H1 (cell line): ENCODE data around the gene AKR1B15. TPM values are rescaled to one million over a fixed set of nuclear protein-coding genes. Genes with fewer than 3 reads are reported as not detected.

ENCODE experiments used
- CTCF ChIA-PET: fragments of 300-600 bp; sonication (Branson Sonifier 250); formaldehyde crosslinking; loops from one replicate; lab custom pipeline; 2021; ENCODE audit not compliant: partially characterized antibody; lab: Charles Lee
- POLR2A ChIA-PET: fragments of 300-600 bp; sonication (Branson Sonifier 250); formaldehyde crosslinking; loops from one replicate; lab custom pipeline; 2021; ENCODE audit warnings: inconsistent platforms; ENCODE audit not compliant: partially characterized antibody; lab: Charles Lee
- DNase-seq, 2 experiments: peaks; one replicate each; pipeline versions ENCODE4 v3.0.0 to v3.0.0-alpha.2; 2010 to 2022; ENCODE audit warnings: low spot score in 2 of 2, low read depth in 1 of 2, mixed read lengths in 1 of 2
- FAIRE-seq: peaks from 2 replicates; lab custom pipeline; 2011; peaks lifted over from hg19 to GRCh38; lab: Jason Lieb, UNC
- H2AFZ ChIP-seq: 2 replicates; pipeline ENCODE4 v1.8.1; 2012; ENCODE audit warnings: low read length, inconsistent platforms
- H2AK5ac ChIP-seq: 2 replicates; pipeline ENCODE4 v1.6.1; 2013; ENCODE audit warnings: low read depth, low read length
- H2BK120ac ChIP-seq: replicated peaks from 2 replicates; pipeline ENCODE3; 2013; ENCODE audit warnings: low read depth, low read length, inconsistent platforms
- H2BK12ac ChIP-seq: 2 replicates; pipeline ENCODE4 v1.6.1; 2013; ENCODE audit warnings: low read depth, low read length
- H2BK15ac ChIP-seq: 2 replicates; pipeline ENCODE4 v1.6.1; 2013; ENCODE audit warnings: low read length
- H2BK20ac ChIP-seq: 2 replicates; pipeline ENCODE4 v1.6.1; 2013; ENCODE audit warnings: low read length
- H2BK5ac ChIP-seq: 2 replicates; pipeline ENCODE4 v1.6.1; 2013; ENCODE audit warnings: low read depth, low read length
- H3K14ac ChIP-seq: 2 replicates; pipeline ENCODE4 v1.6.1; 2013; ENCODE audit warnings: inconsistent platforms; ENCODE audit not compliant: insufficient read length
- H3K18ac ChIP-seq: 2 replicates; pipeline ENCODE4 v1.6.1; 2013; ENCODE audit warnings: low read length; ENCODE audit errors: extremely low read depth
- H3K23ac ChIP-seq: 2 replicates; pipeline ENCODE4 v1.6.1; 2013; ENCODE audit warnings: inconsistent platforms; ENCODE audit not compliant: insufficient read length
- H3K23me2 ChIP-seq: 2 replicates; pipeline ENCODE4 v1.6.1; 2013; ENCODE audit warnings: low read depth, low read length
- H3K27ac ChIP-seq: 2 replicates; pipeline ENCODE4 v1.6.1; 2011; ENCODE audit warnings: low read depth, low read length, inconsistent platforms
- H3K27me3 ChIP-seq, 4 experiments: replicated peaks in 1 of 4; 1 replicate in 1 of 4; 2 replicates in 3 of 4; pipeline versions ENCODE4 v1.6.1 to v1.8.1; 2011 to 2013; ENCODE audit warnings: low read length in 3 of 4, mild to moderate bottlenecking in 3 of 4, inconsistent platforms in 2 of 4, mixed read lengths in 2 of 4, moderate library complexity in 1 of 4; ENCODE audit not compliant: control insufficient read depth in 3 of 4, insufficient read depth in 3 of 4; ENCODE audit errors: extremely low read depth in 1 of 4
- H3K36me3 ChIP-seq, 4 experiments: 2 replicates each; pipeline versions ENCODE4 v1.6.1 to v1.8.1; 2011 to 2013; ENCODE audit warnings: mild to moderate bottlenecking in 4 of 4, low read length in 3 of 4, moderate library complexity in 2 of 4, control low read depth in 1 of 4, inconsistent platforms in 1 of 4; ENCODE audit not compliant: insufficient read depth in 4 of 4, control insufficient read depth in 2 of 4
- H3K4ac ChIP-seq: replicated peaks from 2 replicates; pipeline ENCODE3; 2013; ENCODE audit warnings: low read length, low read depth, mixed read lengths, inconsistent platforms; ENCODE audit not compliant: insufficient read length
- H3K4me1 ChIP-seq, 4 experiments: replicated peaks in 1 of 4; 1 replicate in 1 of 4; 2 replicates in 3 of 4; pipeline versions ENCODE4 v1.6.1 to v1.8.1; 2011 to 2013; ENCODE audit warnings: low read length in 3 of 4, inconsistent platforms in 2 of 4, mixed read lengths in 1 of 4; ENCODE audit not compliant: insufficient read depth in 4 of 4, control insufficient read depth in 3 of 4
- H3K4me2 ChIP-seq, 2 experiments: 2 replicates each; pipeline versions ENCODE4 v1.6.1 to v1.8.1; 2011 to 2013; ENCODE audit warnings: low read depth in 2 of 2, low read length in 2 of 2, control low read depth in 1 of 2, inconsistent platforms in 1 of 2, mild to moderate bottlenecking in 1 of 2; ENCODE audit not compliant: insufficient read depth in 1 of 2
- H3K4me3 ChIP-seq, 4 experiments: fragments of 200-600, 300-600 bp in 1 of 4; sonication (generic), shearing (Covaris generic), sonication (Bioruptor Twin) in 1 of 4; 2 replicates each; pipeline versions ENCODE4 v1.5.1 to v1.8.1; 2011 to 2016; ENCODE audit warnings: low read length in 4 of 4, low read depth in 3 of 4, control low read depth in 2 of 4, inconsistent platforms in 2 of 4, mild to moderate bottlenecking in 2 of 4, mixed read lengths in 1 of 4, moderate library complexity in 1 of 4; ENCODE audit not compliant: insufficient read depth in 2 of 4; ENCODE audit errors: extremely low read depth in 1 of 4
- H3K56ac ChIP-seq: replicated peaks from 2 replicates; pipeline ENCODE3; 2013; ENCODE audit warnings: low read depth, mild to moderate bottlenecking, mixed read lengths, low read length, inconsistent platforms; ENCODE audit not compliant: insufficient read length
- H3K79me1 ChIP-seq: 2 replicates; pipeline ENCODE4 v1.6.1; 2013; ENCODE audit warnings: low read depth, low read length, control low read depth
- H3K79me2 ChIP-seq, 2 experiments: 2 replicates each; pipeline versions ENCODE4 v1.6.1 to v1.8.1; 2012 to 2013; ENCODE audit warnings: low read length in 2 of 2, mild to moderate bottlenecking in 2 of 2, inconsistent platforms in 1 of 2; ENCODE audit not compliant: insufficient read depth in 2 of 2, control insufficient read depth in 1 of 2
- H3K9ac ChIP-seq, 4 experiments: replicated peaks in 1 of 4; 1 replicate in 1 of 4; 2 replicates in 3 of 4; pipeline versions ENCODE4 v1.6.1 to v1.8.1; 2011 to 2013; ENCODE audit warnings: low read depth in 3 of 4, low read length in 3 of 4, control low read depth in 2 of 4, mild to moderate bottlenecking in 2 of 4, moderate library complexity in 2 of 4, inconsistent platforms in 1 of 4; ENCODE audit errors: extremely low read depth in 1 of 4
- H3K9me3 ChIP-seq, 2 experiments: 2 replicates each; pipeline versions ENCODE4 v1.6.1 to v1.8.1; 2012 to 2013; ENCODE audit warnings: mild to moderate bottlenecking in 2 of 2, moderate library complexity in 2 of 2, control low read depth in 1 of 2, inconsistent platforms in 1 of 2, low read depth in 1 of 2, low read length in 1 of 2, mixed read lengths in 1 of 2; ENCODE audit not compliant: insufficient read depth in 2 of 2
- H4K20me1 ChIP-seq, 2 experiments: replicated peaks in 1 of 2; 2 replicates each; pipeline versions ENCODE3 to v1.8.1; 2011 to 2013; ENCODE audit warnings: inconsistent platforms in 2 of 2, low read length in 2 of 2, mild to moderate bottlenecking in 1 of 2; ENCODE audit not compliant: insufficient read depth in 2 of 2, control insufficient read depth in 1 of 2
- H4K5ac ChIP-seq: 2 replicates; pipeline ENCODE4 v1.6.1; 2013; ENCODE audit warnings: low read length, low read depth, mixed read lengths, inconsistent platforms; ENCODE audit not compliant: insufficient read length
- H4K8ac ChIP-seq: 2 replicates; pipeline ENCODE4 v1.8.0; 2013; ENCODE audit warnings: mild to moderate bottlenecking, moderate library complexity, low read length, inconsistent platforms; ENCODE audit not compliant: insufficient read depth; ENCODE audit errors: extremely low read depth
- H4K91ac ChIP-seq: replicated peaks from 2 replicates; pipeline ENCODE3; 2013; ENCODE audit warnings: low read length, mixed read lengths, inconsistent platforms; ENCODE audit not compliant: insufficient read length
- FOSL1 ChIP-seq: IDR thresholded peaks from 2 replicates; pipeline ENCODE4 v1.6.1; 2011; ENCODE audit warnings: mild to moderate bottlenecking, low read depth, low read length, moderate library complexity; ENCODE audit not compliant: insufficient read depth
- GTF2F1 ChIP-seq: IDR thresholded peaks from 2 replicates; pipeline ENCODE4 v1.6.1; 2012; ENCODE audit warnings: low read depth, low read length, improper control_type of control experiment, borderline replicate concordance
- JUN ChIP-seq: IDR thresholded peaks from 2 replicates; pipeline ENCODE4 v1.6.1; 2011; ENCODE audit warnings: low read depth, mild to moderate bottlenecking, improper control_type of control experiment, low read length
- RNF2 ChIP-seq: fragments of 200-900, 300-1000 bp; sonication (generic); IDR thresholded peaks from 2 replicates; pipeline ENCODE4 v1.7.1; 2016; ENCODE audit warnings: borderline replicate concordance, low read depth, mild to moderate bottlenecking, antibody characterized with exemption, low read length; ENCODE audit not compliant: poor library complexity, severe bottlenecking; ENCODE audit errors: missing control alignments
- SAP30 ChIP-seq: fragments of 300-600 bp; sonication (generic); IDR thresholded peaks from 2 replicates; pipeline ENCODE4 v1.7.1; 2012; ENCODE audit warnings: low read length, moderate library complexity, mild to moderate bottlenecking, inconsistent platforms; ENCODE audit not compliant: insufficient read depth, insufficient replicate concordance
- SUZ12 ChIP-seq: fragments of 200-600 bp; sonication (generic); IDR thresholded peaks from 2 replicates; pipeline ENCODE4 v1.6.1; 2012; ENCODE audit warnings: mild to moderate bottlenecking, inconsistent platforms, low read length, moderate library complexity, mixed read lengths
- WGBS, 2 experiments: shearing (Covaris generic) in 1 of 2; methylation state at CpG; one replicate each; pipeline versions ENCODE4 v1.1.6 to v1.1.7; 2013 to 2015; ENCODE audit warnings: low lambda C conversion rate in 2 of 2, mixed read lengths in 2 of 2, inconsistent platforms in 1 of 2, low coverage in 1 of 2, missing lambda C conversion rate in 1 of 2; ENCODE audit not compliant: insufficient replicate concordance in 2 of 2, insufficient coverage in 1 of 2, insufficient read length in 1 of 2; ENCODE audit errors: extremely low coverage in 1 of 2, missing lambda C conversion rate in 1 of 2; 5-methylcytosine and 5-hydroxymethylcytosine counted together
- polyA plus RNA-seq, 7 experiments: library from polyadenylated mRNA; depleted of rRNA in 3 of 7; stranded (reverse) in 5 of 7; unstranded in 2 of 7; fragments of >200 nt in 5 of 7; fragments of 200-250 nt in 2 of 7; gene quantifications; 1 replicate in 5 of 7; 2 replicates in 1 of 7; 4 replicates in 1 of 7; pipeline versions ENCODE4 v1.2.1 to v1.2.3, GENCODE V29; 2011 to 2013; ENCODE audit warnings: missing spikeins in 2 of 7, mixed read lengths in 2 of 7
- total RNA-seq: library from RNA; stranded (reverse); fragmentation: NEBNext Ultra II Directional; extraction: Animal tissue kit (Norgen Biotek cat#: 25700); gene quantifications from 2 replicates; pipeline ENCODE4 v1.2.1, GENCODE V29; 2021

The AKR1B15 gene
- total and polyA plus RNA-seq, 2 of the 8 experiments (the other 6 are each of a cell fraction or from before 2014, with no cell fraction given): 0.15 to 0.47 TPM

DNA sequence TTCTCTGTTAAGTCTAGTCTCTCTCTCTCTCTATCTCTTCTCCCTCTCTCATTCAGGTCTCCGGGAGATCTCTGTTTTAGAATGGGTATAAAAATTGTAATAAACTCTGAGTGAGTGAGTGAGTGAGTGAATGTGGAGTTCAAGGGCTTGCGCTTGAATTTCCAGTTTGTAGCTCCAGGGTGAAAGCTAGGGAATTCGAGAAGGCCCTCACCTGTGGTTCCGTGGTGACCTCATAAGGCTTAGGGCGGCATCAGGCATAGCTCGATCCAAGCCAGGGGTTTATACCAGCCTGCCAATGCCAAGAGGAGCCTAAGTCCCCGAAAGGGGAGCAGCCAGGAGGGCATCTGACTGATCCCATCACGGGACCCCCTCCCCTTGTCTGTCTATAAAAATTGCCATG, 456 bp downstream of the AKR1B15 start:
- POLR2A ChIA-PET: no interaction called here
- no peak overlapping the region for H2AK5ac ChIP-seq
- H4K5ac ChIP-seq: no peak overlapping the region
- no peak for TF ChIP-seq GTF2F1
- TF ChIP-seq JUN: no peak
- no peak for TF ChIP-seq SUZ12
- TF ChIP-seq RNF2: no peak
- no peak for TF ChIP-seq SAP30
- no peak for TF ChIP-seq FOSL1
- H3K4ac ChIP-seq: no peak overlapping the region
- no peak overlapping the region for H3K27ac ChIP-seq
- peaks cover 8 to 14% (median 9%) of the 10 kb centered on the region in 4 experiments for H3K4me1 ChIP-seq
- 89% methylated on average over 8 of the region's 8 CpGs; no CpG with 5 or more reads in 1 of the 2 experiments for WGBS, 2 experiments
- no peaks in the 10 kb centered on the region for H3K9me3 ChIP-seq
- no peak overlapping the region for H2BK120ac ChIP-seq
- H4K8ac ChIP-seq: no peak overlapping the region
- H3K23ac ChIP-seq: no peak overlapping the region
- no peaks in the 10 kb centered on the region for H3K79me1 ChIP-seq
- CTCF ChIA-PET: interaction anchor here (0.8 to 3.5 kb wide), 7 partner anchors 33 to 120 kb away, joined by 3 to 33 read pairs (median 19); partner anchors contain the start of gene AKR1B1
- peak overlapping the region; percentile 23; the same call in 1 of the 2 replicates for H2BK12ac ChIP-seq
- DNase-seq (no peak), FAIRE-seq (no peak)
- peaks cover 4% of the 10 kb centered on the region; the same call in 1 of the 2 replicates for H3K23me2 ChIP-seq
- H3K56ac ChIP-seq: no peak overlapping the region
- H2BK15ac ChIP-seq: no peak overlapping the region
- 0 out of 2 replicates have a peak overlapping the region, but pooled peaks have one; percentile 33 for H2AFZ ChIP-seq
- H2BK5ac ChIP-seq: no peak overlapping the region
- H2BK20ac ChIP-seq: no peak overlapping the region
- H4K20me1 ChIP-seq: no peaks in the 10 kb centered on the region
- H3K79me2 ChIP-seq: no peaks in the 10 kb centered on the region
- H3K27me3 ChIP-seq: no peaks in the 10 kb centered on the region; a peak in 1 of 7 replicates
- no peak overlapping the region for H3K4me2 ChIP-seq
- no peak overlapping the region for H3K4me3 ChIP-seq
- H3K9ac ChIP-seq: no peak overlapping the region
- H3K14ac ChIP-seq: no peak overlapping the region
- H3K18ac ChIP-seq: no peak overlapping the region
- H4K91ac ChIP-seq: no peak overlapping the region
- no peaks in the 10 kb centered on the region for H3K36me3 ChIP-seq
